GM19467 (cell line): ENCODE data around the gene BLCAP.
"Not testable (repeated sequence)": the region's sequence is repeated elsewhere in the genome, so short reads cannot be mapped to it uniquely, and the experiment has no call there.

Source experiments
- ATAC-seq: cut with Tn5 transposase; IDR thresholded peaks from one replicate; pipeline ENCODE4 v1.9.1; 2021; ENCODE audit warnings: mild to moderate bottlenecking, moderate library complexity; ENCODE audit not compliant: unreplicated experiment

The BLCAP gene

GRCh38 chr20:37527638-37528445, at the start of gene BLCAP:
BLCAP (minus strand) TSS chr20:37527876; CDS start chr20:37519174, 8,702 bp downstream.
- peak; percentile 51 for ATAC-seq

DNA sequence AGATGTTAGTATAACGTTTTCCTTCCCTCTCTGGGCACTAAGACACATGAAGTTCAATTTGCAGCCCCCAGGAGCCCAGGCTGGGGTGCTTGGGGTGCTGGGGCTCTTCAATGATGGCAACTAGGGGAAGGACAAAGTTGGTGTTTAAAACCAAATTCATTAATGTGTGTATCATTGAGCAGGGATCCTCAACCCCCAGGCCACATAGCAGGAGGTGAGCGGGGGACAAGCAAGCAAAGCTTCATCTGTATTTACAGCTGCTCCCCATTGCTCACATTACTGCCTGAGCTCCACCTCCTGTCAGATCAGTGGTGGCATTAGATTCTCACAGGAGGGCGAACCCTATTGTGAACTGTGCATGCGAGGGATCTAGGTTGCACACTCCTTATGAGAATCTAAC, 49.8 kb upstream of the BLCAP start:
- not testable (repeated sequence) for ATAC-seq

- no peak for ATAC-seq
Measured at GRCh38 chr20:37576911-37577310, 49.2 kb upstream of the BLCAP start.

DNA sequence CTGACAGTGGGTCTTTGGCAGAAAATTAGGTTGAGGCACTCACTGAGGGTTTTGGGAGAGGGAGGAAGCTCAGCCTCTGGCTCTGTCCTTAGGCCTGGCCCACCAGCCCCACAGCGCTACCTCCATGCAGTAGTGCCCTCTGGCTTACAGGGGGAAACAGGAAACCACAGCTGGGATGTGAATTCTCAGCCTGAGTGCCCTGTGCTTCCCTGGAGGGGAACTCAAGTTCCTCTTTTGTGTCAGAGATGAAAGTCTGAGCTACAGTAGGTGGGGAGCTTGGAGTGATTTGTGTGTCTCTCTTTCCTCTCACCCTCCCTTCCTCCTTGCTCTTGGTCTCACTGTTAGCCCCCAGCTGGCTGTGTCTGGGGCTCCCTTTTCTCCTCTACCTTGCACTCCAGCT, 48.2 kb upstream of the BLCAP start:
- no peak for ATAC-seq

DNA sequence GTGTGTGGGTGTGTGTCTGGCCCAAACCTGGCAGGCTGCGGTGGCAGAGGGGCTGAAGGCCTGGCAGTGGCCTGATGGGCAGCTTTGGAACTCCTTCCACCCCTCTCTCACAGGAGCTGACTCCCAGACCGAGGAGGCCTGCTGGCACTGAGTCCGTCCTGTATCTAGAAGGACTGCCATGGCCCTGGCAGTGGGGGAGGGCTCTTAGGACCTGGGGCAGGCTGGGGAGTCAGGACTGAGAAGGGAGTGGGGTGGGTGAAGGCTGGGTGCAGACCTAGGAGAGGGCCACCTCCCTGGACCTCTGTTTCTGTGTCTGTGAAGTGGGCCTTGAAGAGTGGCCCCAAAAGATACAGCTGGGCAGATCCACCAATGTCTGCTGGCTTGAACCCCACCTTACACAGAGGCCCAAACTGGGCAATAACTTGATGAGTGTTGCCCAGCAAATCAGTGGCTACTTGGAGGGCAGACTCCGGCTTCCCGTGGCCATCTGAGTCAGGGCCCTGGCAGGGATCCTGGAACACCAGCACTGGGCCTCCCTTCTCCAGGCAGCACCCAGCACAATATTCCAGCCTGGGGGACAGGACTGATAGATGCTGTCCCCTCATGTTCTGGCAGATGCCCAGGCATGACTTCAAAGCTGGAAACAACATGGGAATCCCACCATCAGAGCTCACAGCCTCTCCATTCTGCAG, 46.7 kb upstream of the BLCAP start:
- ATAC-seq: no peak

- ATAC-seq: no peak
Measured at GRCh38 chr20:37573626-37574198, 46.0 kb upstream of the BLCAP start.

DNA sequence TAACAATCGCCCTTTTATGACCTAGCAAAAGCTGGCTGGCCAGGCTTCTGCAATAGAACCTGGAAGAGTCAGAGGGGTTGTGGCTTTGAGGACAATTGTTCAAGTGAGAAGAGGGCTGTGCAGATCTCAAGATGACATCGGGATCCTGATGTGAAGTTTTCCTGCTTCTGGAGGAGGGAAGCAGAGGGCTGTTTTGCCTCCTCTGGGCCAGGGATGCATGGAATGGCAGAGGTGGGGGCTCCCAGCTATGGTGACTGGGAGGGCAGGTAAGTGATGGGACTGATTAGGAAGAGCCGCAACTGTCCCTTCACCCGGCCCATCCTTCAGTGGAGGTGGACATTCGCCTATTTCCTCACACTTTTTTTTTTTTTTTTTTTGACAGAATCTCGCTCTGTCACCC, 43.4 kb upstream of the BLCAP start:
- no peak for ATAC-seq

DNA sequence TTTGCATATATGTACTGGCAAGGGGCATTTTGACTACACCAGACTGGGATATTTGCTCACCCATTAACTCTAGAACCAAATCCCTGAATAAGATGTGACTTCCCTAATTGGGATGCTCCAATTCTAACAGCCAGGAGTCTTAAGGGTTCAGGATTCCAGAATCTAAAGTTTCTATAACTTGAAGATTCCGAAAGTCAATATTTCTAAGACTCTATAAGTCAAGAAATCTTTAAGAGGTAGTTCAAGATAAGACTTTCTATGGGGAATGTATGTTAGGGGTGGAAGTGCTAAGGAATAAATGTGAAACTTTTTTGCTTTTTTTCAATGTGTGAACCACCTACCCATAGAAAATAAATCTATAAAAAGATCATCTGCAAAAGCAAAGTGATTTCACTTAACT, 42.7 kb upstream of the BLCAP start:
- no peak for ATAC-seq

- ATAC-seq: no peak
Measured at GRCh38 chr20:37567671-37568588, 40.3 kb upstream of the BLCAP start.

- ATAC-seq: no peak
Measured at GRCh38 chr20:37567331-37567665, 39.6 kb upstream of the BLCAP start.

GRCh38 chr20:37566590-37567330, 39.1 kb upstream of the BLCAP start:
- ATAC-seq: no peak

DNA sequence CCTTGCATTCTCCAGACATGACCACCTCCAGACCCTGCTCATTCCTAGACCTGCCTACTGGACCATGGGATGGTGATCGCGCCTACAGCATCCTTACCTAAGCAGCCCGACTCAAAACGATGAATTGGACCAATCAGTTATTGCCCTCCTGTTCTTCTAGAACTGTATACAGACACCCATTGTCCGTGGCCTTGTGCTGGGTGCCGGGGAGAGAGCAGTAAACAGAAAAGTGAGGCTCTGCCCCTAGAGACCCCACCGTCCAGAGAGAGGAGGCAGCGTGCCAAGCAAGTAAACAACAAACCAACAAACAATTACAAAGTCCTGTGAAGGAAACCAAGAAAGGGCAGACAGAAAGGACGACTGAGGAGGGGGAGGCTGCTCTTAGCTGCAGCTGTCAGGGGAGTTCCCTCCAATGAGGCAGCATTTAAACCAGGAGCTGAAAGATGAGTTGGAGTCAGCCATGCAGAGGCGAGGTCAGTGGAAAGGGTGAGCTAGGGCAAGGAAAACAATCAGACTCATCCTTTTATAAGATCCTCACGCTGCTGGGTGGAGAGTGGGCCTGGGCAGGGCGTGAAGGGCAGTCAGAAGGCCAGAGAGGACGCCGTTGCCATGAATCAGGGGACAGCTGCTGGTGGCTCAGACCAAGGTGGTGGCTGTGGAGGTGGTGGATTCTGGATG, 37.6 kb upstream of the BLCAP start:
- ATAC-seq: no peak

GRCh38 chr20:37564388-37565133, 36.9 kb upstream of the BLCAP start:
- no peak for ATAC-seq

GRCh38 chr20:37564016-37564387, 36.3 kb upstream of the BLCAP start:
- no peak for ATAC-seq

DNA sequence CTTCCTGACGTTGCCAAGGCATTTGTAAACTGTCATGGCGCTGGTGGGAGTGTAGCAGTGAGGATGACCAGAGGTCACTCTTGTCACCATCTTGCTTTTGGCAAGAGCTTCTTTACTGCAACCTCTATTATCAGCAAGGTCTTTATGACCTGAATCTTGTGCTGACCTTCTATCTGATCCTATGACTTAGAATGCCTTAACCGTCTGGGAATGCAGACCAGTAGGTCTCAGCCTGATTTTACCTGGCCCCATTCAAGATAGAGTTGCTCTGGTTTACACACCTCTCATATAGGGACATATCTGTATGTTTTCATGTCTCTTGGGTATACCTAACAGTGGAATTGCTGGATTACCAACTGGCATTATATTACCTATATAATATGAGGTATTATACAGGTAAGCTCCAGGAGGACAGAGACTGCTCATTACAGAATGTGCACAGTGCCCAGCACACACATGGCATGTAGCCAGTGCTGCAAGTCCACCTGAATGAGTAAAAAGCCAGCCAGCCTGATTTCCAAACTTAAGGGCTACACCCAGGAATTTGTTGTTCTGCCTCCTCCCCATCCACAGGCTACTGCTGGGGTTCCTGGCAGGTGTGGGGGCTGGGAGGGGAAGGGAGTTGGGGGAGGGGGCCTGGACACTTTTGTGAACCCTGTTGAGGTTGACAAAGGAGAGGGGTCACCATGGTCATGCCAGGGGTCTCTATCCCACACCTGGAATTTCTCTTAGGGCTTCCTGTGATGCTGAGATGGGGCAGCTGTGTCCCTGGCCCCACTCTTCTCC, 35.2 kb upstream of the BLCAP start:
- ATAC-seq: no peak

DNA sequence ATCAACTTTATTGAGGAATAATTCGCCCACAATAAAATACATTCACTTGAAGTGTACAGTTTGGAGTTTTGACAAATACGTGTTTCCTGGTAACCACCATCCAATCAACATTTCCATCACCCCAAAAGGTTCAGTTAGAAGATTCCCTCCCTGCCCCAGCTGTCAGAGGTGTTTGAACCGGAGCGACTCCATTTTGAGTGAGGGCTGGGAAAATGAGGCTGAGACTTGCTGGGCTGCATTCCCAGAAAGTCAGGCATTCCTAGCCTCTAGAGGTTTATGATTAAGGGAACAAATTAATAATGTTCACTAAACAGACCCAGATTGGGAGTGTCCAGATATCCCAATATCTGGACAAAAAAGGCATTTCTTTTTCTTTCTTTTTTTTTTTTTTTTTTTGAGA, 33.0 kb upstream of the BLCAP start:
- ATAC-seq: no peak

DNA sequence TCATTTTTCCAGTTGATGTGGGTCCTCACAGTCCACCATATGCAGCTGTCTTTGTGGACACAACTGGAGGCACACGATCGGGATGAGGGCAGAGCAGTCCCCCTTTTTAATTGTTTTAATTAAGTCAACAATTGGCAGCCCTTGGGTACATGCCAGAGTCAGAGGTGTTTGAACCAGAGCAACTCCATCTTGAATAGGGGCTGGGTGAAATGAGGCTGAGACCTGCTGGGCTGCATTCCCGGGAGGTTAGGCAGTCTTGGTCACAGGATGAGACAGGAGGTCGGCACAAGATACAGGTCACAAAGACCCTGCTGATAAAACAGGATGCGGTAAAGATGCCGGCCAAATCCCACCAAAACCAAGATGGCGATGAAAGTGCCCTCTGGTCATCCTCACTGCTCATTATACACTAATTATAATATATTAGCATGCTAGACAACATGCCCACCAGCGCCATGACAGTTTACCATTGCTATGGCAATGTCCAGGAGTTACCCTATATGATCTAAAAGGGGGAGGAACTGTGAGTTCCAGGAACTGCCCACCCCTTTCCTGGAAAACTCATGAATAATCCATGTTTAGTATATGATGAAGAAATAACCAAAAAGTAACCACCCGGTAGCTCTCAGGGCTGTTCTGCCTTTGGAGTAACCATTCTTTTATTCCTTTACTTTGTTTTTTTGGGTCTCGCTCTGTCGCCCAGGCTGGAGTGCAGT, 31.8 kb upstream of the BLCAP start:
- no peak for ATAC-seq

DNA sequence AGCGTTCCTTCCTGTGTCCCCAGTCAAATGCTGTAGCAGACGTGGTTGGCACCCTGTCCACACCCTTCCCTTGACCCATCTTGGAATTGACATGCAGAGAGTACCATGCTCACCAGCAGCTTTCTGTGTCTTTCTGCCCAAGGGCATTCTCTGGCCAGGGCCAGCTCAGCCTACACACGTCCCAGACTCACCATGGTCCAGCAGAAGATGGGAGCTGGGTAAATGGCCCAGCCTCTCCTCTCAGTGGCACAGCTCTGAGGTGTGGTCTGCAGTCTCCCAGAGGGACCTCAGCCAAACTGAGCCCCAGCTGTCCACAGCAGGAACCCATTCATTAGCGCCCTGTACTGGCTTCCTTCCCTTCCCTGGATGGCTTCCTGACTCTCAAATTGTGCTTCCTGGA, 31.1 kb upstream of the BLCAP start:
- no peak for ATAC-seq
